ENCODE data around the gene NFAM1.

The NFAM1 gene

GRCh38 chr22:42341779-42342178 lies 90.4 kb downstream of the NFAM1 start:
- TF ChIP-seq ZNF274 (IDR thresholded peaks at IDR 0.05; ENCODE audit: low read depth, low read length), result no peak
- no peak overlapping the region for H3K4me3 ChIP-seq (ENCODE audit: low read length)

GRCh38 chr22:42340829-42341383 lies 91.3 kb downstream of the NFAM1 start:
- TF ChIP-seq ZNF274 (IDR thresholded peaks at IDR 0.05; ENCODE audit: low read depth, low read length), result no peak
- H3K4me3 ChIP-seq (ENCODE audit: low read length), result no peak overlapping the region

DNA sequence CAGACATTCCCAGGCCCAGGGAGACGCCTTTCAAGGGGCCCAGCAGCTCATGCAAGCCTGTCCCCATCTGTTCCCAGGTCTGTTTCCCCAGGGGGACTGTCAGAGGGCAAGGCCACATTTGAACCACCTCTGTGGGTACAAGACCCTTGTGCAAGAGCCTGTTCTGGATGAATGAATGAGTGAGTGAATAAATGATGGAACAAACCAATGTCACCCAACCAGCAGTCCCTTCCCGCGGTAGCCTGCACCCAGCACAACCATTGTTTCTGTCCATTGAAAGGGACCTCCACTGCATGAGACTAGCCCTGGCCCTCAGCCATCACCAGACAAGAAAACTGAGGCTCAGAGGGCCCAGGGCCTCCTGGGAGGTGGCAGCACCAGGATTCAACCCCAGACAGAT lies 92.1 kb downstream of the NFAM1 start:
- no peak for TF ChIP-seq ZNF274 (IDR thresholded peaks at IDR 0.05; ENCODE audit: low read depth, low read length)

GRCh38 chr22:42338479-42338878 lies 93.7 kb downstream of the NFAM1 start:
- no peak for TF ChIP-seq ZNF274 (IDR thresholded peaks at IDR 0.05; ENCODE audit: low read depth, low read length)
- H3K4me3 ChIP-seq (ENCODE audit: low read length), result no peak overlapping the region

More for the DNA sequence above, 92.1 kb downstream of the NFAM1 start:
- no peak overlapping the region for H3K4me3 ChIP-seq (ENCODE audit: low read length)

DNA sequence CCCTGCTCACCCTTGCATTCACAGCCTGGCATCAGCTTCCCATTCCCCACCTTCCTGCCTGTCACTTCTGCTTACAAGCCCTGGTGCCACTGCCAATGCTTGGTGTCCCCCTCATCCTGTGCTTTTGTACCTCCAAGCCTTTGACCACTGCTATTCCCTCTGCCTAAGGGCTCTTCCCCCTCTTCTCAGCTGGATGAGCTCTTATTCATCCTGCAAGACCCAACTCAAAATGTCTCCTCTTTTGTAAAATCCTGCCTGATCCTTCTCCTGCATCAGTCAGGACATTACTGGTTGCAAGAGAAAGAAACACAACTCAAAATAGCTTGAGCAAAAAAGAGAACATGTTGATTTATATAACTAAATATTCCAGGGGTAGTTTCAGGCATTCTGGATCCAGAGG lies 94.8 kb downstream of the NFAM1 start:
- TF ChIP-seq ZNF274 (IDR thresholded peaks at IDR 0.05; ENCODE audit: low read depth, low read length), result no peak
- no peak overlapping the region for H3K4me3 ChIP-seq (ENCODE audit: low read length)

DNA sequence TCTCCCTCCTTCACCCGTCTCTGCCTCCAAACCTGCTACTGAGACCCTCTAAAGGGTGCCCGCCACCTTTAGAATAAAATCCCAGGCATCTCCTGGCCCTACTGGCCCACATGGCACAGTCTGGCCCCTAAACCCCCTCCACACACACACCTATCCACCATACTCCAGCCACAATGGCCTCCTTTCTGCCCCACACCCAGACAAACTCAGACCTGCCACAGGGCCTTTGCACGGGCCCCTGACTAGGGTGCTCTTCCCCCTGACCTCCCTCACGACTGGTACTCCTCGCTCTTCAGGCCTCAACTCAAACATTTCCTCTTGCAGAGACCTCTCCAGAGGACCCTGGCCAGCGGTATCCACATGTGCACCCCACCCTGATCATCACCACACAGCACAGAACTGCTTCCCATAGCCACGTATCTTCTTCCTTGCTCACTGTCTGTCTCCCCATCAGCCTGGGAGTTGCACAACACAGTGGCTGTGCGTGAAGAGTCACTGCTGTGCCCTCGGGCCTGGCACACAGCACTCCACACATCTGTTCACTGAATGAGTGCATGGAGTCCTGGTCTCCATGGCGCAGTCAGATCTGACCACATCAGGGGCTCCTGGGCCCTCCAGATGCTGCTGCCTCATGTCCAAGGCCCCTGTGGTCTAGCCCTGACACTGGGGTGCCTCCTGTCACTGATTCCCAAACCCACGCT lies 95.5 kb downstream of the NFAM1 start:
- no peak overlapping the region for H3K4me3 ChIP-seq (ENCODE audit: low read length)
- no peak for TF ChIP-seq ZNF274 (IDR thresholded peaks at IDR 0.05; ENCODE audit: low read depth, low read length)

- no peak overlapping the region for H3K4me3 ChIP-seq (ENCODE audit: low read length)
- no peak for TF ChIP-seq ZNF274 (IDR thresholded peaks at IDR 0.05; ENCODE audit: low read depth, low read length)
Observed at GRCh38 chr22:42335839-42336378, 96.3 kb downstream of the NFAM1 start.

DNA sequence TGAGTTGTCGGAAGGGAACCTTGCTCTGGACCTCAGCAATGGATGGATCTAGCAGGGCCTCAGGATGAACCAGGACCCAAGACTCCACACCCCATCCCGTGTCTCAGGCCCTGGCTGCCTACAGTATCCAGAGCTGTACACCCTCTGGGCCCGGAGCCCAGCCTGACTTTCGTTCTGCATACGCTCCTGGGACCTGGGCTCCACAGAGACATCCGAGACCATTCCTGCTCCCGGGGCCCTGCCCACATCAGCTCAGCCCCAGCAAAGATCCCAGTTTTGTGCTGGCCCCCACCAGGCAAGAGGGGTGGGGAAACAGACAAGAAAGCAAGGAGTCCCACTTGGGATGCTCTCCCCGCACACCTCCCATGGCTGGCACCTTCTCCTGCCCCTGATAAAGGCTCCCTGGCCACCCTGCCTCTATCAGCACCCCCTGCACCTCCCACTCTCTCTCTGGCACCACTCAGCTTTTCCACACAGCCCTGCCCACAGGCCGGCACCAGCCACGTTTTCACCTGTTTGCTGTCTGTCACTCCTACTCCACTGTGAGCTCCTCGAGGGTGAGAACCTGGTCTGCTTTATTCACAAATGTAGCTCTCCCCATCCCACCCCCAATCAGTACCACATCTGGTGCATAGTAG lies 97.2 kb downstream of the NFAM1 start:
- TF ChIP-seq ZNF274 (IDR thresholded peaks at IDR 0.05; ENCODE audit: low read depth, low read length), result no peak
- H3K4me3 ChIP-seq (ENCODE audit: low read length), result no peak overlapping the region

GRCh38 chr22:42333544-42333943 lies 98.7 kb downstream of the NFAM1 start:
- H3K4me3 ChIP-seq (ENCODE audit: low read length), result no peak overlapping the region
- no peak for TF ChIP-seq ZNF274 (IDR thresholded peaks at IDR 0.05; ENCODE audit: low read depth, low read length)

DNA sequence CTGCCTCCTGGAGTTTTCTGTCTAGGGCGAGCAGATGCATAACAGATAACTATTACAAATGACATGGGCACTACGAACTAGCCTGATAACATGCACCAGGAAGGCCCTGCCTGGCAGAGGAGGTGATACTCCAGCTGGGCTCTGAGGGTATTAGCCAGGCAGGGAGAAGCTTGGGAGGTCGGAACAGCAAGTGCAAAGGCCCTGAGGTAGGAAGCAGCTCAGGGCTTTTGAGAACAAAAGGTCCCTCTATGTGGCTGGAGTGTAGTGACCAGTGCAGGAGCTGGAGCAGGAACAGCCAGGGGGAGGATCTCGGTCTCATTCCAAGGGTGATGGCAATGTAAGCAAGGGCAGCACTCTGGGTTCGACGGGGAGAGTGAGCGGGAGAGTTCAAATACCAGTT lies 100.1 kb downstream of the NFAM1 start:
- H3K4me3 ChIP-seq (ENCODE audit: low read length), result no peak overlapping the region
- TF ChIP-seq ZNF274 (IDR thresholded peaks at IDR 0.05; ENCODE audit: low read depth, low read length), result no peak

DNA sequence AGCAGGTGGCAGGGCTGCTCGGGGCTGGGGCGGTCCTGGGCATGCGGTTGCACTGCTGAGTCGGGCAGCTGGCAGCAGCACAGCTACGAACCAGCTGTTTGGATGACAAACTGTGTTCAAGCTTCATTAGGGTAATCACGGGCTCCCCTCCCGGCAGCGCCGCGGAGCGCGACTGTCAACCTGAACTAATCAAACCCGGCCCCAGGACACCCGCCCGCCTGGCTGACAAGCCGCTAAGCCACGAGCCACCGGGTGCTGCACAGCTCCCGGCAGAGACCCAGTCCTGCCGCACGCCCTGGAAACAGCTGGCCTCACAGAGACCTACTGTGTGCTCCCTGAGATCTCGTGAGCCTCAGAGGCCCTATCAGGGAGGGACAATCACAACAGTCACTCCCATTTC lies 101.2 kb downstream of the NFAM1 start:
- TF ChIP-seq ZNF274 (IDR thresholded peaks at IDR 0.05; ENCODE audit: low read depth, low read length), result no peak

More for the DNA sequence above, 101.2 kb downstream of the NFAM1 start:
- no peak overlapping the region for H3K4me3 ChIP-seq (ENCODE audit: low read length)

Data from GM08714 (cell line).